NCI-H748 treated with DMSO at 0.1 percent for 48 hours (cell line): ENCODE data around the gene SNCG.

Experiments used
- DNase-seq: peaks from one replicate; lab custom pipeline; 2025; lab: John Stamatoyannopoulos, UW

Gene SNCG

DNA sequence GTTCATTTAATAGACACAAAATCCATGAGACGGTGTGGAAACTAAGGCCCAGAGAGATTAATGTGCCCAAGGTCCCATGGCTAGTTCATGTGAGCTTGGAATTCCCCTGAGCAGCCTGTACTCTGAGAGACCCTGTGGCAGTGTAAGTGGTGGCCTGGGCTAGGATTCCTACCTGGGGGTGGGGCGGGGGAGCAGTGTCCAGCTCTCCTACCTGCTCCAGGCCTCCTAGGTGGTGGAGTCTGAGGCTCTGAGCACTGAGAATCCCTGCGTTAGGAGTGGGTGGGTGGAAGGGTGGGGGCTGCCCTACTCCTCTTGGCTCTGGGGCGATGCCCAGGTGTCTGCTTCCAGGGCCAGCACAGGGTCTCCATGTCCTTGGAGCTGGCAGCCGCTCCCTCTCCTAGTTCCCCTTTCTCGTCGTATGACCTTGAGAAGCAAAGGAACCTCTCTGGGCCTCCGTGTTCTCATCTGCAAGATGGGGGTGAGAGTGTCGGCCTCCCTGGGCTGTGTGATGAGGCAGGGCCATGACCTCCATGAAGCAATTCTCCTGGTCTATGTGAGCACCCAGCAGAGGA is 2.5 kb downstream of the SNCG start:
- DNase-seq, result no peak

DNA sequence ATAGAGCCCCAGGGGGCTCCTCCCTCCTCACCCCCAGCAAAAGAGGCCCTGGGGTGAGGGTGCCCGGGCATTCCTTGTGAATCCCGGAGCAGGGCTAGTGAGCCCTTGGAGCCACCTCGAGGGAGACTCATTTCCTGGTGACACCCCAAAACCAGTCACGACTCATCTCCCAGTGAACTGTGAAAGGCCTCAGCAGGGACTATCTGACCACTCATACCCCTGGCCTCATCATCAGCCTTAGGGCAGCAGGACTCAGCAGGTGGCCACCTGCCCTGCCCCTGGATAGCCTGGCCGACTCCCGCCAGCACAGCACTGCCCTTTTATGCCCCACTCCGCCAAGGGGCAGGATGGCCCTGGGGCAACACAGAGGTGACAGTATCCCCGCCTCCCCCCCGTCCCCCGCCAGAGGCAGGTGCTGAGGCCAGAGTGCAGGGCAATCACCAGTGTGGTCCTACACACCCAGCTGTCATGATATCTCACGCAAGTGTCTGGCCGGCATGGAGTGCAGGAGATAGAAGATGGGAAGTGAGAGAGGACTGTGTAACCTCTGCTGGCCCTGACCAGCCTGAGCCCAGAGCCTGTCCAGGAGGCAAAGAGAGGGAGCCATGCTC is 3.2 kb downstream of the SNCG start:
- no peak for DNase-seq

DNA sequence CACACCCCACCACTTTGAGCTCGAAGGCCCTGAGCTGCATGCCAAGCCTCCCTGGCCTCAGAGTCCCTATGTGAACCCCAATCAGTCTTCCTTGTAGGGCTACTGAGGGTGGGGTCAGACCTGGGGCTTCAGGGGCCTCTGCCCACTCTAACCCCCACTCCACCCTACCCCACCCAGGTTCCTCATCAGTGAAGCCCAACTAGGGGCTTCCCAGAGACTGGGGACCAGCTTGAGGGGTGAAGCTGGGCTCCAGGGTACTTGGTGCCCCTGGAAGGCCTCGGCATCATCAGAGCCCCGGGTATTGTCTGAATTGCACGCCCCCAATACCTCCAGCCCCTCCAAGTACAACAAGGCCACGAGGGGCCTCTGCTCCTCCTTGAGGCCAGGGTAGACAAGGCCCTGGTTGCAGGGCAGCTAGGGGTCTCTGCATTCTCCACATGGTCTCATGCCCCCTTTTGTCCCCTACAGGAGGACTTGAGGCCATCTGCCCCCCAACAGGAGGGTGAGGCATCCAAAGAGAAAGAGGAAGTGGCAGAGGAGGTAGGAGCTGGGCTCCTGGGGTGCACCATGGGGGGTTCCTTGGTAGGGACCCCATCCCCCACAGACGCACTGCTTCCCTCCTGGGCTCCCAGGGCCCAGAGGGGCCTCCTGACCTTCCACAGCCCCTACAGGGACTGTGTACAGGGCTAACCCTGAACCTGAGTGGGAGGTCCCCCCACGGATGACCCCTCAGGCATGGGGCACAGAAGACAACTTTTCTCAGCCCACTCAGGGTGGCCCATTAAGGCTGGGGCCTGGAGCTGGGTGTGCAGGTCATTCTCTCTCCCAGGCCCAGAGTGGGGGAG is 4.0 kb downstream of the SNCG start:
- DNase-seq, result no peak

DNA sequence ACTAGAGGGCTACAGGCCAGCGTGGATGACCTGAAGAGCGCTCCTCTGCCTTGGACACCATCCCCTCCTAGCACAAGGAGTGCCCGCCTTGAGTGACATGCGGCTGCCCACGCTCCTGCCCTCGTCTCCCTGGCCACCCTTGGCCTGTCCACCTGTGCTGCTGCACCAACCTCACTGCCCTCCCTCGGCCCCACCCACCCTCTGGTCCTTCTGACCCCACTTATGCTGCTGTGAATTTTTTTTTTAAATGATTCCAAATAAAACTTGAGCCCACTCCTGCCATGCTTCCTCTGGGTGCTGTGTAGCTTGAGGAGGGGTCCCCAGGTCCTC is 4.5 kb downstream of the SNCG start:
- no peak for DNase-seq

DNA sequence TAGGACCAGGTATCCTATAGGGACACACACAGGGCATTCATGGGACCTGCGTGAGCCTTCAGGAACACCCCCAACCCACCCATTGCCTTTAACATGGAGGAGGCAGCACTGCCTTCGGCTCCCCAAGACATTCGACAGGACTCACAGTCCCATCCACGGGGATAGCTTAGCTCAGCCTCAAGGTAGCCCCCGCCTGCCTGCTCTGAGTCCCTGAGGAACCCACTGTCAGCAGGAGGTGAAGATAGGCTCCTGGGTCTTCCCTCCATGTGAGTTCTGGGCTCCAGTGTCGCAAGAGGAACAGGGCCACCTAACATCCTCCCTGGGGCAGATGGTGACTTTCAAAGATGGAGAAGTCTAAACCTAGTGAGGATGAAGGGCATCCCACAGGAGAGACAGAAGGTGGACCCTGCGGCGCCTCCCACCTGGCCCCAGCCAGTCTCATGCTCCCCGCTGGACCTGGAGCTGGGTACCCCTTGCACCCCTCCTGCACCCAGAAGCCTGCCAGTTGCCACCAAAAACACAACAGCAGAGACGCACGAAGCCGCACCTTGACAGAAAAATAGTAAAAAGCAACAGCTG is 5.0 kb downstream of the SNCG start:
- no peak for DNase-seq

DNA sequence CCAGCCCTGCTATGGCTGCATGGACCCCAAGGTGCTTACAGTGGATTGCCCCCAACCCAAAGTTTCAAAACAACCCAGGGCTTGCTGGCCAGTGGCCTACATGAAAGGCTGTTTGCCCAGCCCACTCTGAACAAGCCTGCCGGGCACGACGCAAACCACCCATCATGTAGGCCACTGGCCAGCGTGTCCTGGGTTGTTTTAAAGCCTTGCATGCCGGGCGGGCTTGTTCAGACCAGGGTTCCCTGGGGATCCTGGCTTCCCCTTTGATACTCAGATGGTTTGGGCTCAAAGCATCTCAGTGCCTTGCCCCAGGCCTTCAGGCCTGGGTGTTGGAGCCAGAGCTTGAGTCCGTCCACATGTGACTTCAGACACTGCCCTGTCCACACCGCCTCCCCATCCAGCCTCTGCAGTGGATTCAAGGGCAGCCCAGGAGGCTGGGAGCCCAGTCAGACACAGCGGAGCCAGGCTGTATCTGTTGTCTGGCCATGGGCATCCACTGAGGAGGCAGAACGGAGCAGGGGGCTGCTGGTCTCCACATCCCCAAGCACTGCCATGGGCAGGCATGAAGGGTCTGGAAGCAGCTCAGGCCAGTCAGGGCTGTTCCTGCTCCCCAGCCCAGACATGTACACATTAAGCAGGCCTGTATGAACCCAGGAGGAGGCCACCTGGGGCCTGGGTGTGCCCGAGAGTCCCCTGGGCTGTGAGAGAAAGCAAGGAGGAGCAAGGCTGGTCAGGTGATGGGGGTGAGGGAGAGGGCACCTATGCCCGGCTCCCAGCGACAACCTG is 5.9 kb downstream of the SNCG start:
- DNase-seq, result no peak

DNA sequence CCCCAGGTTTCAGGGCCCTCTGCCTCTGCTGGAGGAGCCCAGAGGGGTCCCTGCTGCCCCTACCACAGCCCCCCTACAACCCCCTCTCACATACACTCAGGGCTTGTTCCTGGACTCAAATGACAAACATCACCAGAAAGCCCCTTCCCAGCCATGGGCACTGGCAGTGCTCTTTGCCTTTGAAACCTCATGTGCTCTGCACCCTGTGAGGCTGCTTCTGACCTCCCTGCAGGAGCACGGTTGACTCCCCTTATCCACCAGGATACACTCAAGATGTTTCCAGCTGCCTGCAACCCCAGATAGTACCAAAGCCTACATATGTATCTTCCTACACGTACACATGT is 6.4 kb downstream of the SNCG start:
- no peak for DNase-seq

DNA sequence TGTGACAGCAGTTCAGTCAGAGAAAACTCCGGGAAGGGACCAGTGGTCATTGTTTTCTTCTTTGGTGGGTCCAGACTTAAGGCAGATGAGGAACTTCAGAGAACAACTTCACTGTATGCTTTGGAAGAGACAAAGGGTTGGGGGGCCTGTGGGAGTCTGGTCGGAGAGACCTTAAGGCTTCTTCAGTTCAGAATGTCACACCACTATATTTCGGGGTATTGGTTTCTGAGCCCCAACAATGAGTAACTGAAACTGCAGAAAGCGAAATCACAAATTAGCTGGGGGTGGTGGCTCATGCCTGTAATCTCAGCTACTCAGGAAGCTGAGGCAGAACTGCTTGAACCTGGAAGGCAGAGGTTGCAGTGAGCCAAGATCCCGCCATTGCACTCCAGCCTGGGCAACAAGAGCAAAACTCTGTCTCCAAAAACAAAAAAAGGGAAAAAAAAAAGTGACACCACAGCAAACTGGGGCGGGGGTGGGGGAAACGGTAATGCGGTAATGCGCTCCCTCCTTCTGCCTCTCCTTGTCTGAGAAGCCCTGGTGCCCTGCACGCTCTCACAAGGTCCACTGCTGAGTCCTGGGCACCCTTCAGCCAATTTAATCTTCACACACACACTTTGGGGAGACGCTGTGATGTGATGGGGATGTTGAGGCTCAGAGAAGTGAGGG is 7.7 kb downstream of the SNCG start:
- no peak for DNase-seq

DNA sequence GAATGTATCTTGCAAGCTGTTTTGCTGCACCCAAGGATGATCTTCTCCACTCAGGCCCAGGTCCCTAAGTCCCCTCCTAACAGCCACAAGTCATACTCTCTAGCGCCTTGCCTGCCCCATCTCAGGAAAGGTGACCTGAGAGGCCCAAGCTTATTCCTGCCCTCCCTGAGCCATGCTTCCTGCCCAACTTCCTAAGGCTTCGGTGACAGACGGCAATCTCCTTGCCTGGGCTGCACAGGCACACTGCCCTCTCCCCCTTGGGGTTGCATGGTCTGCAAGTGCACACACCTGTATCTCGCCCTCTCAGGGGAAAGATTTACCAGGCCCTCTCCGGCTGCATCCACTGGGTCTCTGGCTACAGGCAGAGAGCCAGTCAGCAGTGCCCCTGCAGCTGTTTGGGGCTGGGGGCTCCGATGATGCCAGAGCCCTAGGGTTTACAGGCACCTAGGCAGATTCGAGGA is 9.1 kb downstream of the SNCG start:
- no peak for DNase-seq

DNA sequence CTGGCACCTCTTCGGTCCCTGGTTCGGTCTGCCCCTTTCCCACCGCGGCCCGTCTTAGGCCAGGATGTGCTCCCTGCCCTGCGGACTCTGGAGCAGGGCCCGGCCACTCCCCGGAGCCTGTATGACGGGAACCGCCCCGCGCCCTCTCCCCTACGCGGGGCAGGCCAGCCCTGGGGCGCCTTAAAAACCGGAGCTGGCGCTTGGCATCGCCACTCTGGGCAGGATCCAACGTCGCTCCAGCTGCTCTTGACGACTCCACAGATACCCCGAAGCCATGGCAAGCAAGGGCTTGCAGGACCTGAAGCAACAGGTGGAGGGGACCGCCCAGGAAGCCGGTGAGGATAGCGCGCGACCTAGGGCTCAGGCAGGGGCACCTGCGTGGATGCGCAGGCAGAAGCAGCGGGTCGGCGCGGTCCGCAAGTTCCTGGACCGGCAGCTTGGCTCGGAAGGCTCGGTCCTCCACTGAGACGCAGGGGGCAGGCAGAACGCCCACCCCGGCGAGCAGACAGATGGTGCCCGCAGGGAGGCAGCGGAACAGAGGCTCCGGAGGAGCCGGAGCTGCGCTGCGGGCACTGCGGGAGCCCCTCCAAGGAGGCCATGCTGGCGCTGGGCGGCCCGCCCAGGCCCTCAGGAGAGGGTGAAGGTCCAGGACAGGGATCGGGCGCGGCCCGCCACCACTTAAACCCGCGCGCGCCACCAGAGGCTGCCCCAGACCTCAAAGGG is 10.0 kb downstream of the SNCG start, which contains the start of gene ADIRF:
Gene ADIRF, plus strand, starts transcription at position 212 of the 723 bp plus-strand sequence. Its CDS starts 63 bp downstream, at position 275.
- no peak for DNase-seq

DNA sequence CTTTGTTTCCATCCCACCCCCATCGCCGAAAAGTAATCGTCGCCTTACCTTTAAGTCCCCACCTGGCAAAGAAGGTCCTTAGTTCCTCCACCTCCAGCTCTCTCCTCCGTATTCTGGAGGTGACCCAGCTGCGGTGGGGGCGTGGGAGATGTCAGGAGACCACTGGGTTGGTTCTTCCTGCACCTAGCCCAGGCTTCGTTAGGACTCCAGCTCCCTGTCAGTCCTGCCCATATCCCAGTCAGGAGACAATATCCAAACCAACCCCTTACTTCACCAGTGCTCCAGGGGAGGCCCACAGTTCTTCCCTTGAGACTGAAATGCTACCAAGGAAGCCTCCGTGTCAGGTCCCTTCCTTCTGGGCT is 10.6 kb downstream of the SNCG start:
- no peak for DNase-seq

DNA sequence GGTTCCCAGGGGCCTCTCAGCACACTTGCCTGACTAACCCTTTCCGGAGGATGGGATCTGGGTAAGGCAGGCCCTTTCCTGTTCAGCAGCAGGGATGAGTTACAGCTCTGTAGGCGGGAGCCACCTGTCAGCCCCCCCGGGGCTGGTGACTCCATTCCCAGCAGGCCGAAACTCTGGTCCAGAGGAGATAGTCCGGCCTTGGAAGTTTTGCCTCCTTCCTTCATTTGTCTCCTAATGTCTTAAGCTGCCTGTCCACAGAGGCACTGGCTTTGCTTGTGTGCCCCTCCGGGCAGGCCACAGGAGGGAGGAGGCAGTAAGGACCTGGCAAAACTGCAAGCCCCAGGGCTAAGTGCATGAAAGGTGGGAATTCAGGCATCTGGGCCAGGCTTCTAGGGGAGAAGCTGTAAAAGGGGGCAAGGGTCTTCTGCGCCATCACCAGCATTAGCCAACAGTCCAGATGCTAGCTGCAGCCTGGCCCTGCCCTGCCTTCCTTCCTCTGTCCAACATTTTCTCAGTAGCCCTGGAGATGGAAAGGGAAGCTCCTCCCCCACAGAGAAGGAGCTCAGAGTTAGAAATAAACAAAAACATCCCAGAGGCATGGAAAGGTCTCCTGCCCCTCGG is 11.1 kb downstream of the SNCG start:
- no peak for DNase-seq

DNA sequence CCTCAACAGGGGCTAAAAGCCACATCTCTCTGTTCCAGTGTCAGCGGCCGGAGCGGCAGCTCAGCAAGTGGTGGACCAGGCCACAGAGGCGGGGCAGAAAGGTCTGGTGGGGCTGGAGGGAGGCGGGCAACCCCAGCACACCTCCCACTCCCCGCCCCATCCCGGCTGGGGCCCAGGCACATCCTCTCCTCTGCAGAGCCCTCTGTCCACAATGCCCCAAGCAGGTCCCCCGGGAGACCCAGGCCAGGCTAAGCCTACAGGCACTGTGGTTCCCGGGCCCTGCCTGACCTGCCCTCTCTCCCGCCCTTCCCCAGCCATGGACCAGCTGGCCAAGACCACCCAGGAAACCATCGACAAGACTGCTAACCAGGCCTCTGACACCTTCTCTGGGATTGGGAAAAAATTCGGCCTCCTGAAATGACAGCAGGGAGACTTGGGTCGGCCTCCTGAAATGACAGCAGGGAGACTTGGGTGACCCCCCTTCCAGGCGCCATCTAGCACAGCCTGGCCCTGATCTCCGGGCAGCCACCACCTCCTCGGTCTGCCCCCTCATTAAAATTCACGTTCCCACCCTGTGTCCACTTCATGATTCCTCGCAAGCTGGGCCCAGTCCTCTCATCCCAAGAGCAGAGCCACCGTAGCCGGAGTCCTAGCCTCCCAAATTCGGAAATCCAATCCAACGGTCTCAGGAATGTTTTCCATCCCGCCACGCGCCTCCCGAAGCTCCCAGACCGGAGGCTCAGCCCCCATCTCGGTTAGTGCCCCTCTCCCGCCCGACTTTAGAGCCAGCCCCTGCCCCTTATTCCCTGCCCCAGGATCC is 12.0 kb downstream of the SNCG start:
- no peak for DNase-seq

DNA sequence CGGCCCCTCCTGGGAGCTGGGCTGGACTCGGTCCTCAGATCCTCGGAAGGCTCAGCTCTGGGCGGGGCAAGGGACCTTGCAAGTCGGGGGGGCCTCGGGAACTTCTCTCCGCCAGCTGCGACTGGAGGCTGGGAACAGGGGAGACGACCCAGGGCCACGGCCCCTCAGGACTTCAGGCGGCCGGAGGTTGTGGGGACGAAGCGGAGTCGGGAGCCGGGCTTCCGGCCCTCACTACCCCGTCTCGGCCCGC is 12.5 kb downstream of the SNCG start:
- no peak for DNase-seq

DNA sequence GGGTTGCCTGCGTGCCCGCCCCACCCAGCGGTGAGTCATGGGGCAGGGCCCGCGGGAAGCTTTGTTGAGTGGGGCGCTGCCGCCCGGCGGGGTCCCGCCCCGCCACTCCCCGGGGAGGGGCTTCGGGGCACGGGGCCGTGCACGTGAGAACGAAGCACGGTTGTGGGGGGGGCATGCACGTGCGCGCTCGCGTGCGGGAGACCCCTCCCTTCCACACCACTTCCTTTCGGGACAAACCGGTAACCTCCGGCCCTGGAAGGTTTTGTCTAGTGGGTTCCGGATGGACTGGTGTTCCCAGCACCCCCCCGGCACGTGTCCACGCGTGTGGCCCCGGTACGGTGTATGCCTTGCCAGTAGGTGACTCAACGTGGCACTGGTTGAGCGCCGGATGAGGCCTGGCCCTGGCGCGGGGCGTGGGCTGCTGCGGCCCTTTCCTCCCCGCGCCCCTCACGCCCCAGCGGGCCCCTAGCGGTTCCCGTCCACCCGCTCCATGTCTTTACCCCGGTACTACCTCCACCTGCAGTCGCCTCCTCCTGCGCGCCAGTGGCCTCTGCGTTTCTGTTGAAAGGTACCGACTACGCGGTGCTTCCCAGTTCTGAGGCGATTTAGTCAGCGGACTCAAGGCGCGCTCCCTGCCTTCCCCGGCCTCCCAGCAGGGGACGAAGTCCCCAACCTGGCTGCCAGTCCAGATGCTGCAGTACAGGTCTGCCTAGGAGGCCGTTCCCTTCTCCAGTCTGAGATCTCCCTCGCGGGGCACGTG is 13.0 kb downstream of the SNCG start:
- no peak for DNase-seq

DNA sequence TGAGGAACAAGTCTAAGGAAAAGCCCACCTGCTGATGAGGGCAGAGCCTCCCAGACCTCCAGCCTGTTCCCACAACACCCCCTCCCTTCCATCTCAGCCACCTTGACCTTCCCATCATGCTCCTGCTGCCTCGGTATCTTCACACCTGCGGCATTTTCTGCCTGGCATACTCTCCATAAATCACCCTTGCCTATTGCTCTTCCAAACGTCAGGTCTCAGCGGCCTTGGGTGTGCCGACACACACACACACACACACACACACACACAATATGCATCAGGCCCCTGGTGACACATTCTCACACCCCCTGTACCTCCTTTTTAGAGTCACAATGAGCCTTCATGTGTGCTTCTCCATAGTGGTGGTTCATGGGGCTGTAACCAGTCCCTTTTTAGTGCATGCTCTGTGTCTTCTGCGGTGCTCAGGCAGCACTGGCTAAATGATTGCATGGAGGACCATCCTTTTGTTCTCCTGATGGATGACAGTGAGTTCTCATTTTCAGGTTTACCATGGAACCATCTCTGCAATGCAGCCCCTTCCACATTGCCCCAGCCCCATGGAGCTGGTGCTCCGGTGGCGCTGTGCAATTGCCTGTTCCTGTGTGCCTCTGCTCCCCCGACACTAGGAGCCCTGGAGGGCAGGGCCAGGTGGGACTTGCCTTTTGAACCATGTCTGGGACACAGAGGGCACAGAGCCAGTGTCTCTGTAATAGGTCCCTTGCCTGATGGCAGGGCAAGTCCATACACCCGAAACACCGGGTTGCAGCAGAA is 14.4 kb downstream of the SNCG start:
- DNase-seq, result no peak

DNA sequence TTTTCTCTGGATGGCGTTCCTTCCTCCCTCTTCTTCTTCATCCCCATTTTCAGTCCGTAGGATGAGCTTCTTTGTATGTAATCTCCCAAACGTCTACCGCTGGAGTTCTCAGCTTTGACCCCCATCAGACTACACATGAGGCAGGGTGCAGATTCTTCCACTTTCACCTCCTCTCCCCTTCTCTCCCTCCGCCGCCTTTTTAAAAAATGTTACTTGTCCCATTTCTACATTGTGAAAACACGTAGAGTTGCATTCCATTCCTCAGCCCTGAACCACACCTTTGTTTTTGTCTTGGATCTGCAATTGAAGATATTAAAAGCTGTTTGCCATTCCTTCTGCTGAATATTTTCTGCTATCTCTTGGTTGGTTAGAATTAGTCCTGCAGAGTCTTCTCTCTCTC is 16.1 kb downstream of the SNCG start:
- DNase-seq, result no peak

DNA sequence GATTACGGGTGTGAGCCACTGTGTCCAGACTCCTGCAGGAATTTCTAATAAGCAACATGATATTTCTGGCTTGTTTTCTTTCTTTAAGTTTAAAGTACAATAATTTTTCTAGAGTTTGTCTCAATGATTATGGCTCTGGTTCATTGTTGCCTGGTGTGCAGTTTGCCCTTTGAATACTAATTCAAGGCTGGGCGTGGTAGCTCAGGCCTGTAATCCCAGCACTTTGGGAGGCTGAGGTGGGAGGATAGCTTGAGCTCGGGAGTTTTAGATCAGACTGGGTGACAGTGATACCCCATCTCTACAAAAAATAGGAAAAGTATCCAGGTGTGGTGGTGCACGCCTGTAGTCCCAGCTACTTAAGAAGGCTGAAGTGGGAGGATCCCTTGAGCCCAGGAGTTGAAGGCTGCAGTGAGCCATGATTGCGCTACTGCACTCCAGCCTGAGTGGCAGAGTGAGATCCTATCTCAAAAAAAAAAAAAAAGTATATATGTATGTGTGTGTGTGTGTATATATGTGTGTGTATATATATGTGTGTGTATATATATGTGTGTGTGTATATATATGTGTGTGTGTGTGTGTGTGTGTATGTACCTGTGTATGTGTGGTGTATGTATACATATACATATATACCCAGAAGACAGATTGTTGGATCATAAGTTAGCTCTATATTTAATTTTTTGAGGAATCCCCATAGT is 18.1 kb downstream of the SNCG start:
- no peak for DNase-seq
